Activated CD8-positive, alpha-beta T cell treated with anti-CD3 and anti-CD28 coated beads for 36 hours (primary cell): ENCODE data around the gene TF. TPM values are rescaled to one million over a fixed set of nuclear protein-coding genes. Genes with fewer than 3 reads are reported as not detected.

ENCODE experiments used
- ATAC-seq: fragments of 200-7000 bp; cut with Tn5 transposase; one replicate; pipeline ENCODE4 v1.10.0; 2021; ENCODE audit warnings: mild to moderate bottlenecking, moderate library complexity
- CTCF ChIA-PET: fragments of 350-600 bp; sonication (Branson Sonifier 250); formaldehyde crosslinking; loops from one replicate; lab custom pipeline; 2021; ENCODE audit warnings: antibody characterized with exemption; lab: Charles Lee
- POLR2A ChIA-PET: fragments of 350-600 bp; sonication (Branson Sonifier 250); formaldehyde crosslinking; loops from one replicate; lab custom pipeline; 2021; ENCODE audit warnings: antibody characterized with exemption; lab: Charles Lee
- DNase-seq: peaks from one replicate; pipeline ENCODE4 v3.0.0-alpha.2; 2020
- H3K27ac Mint-ChIP-seq: one replicate; pipeline ENCODE4 v1.8.0; 2021; ENCODE audit warnings: mild to moderate bottlenecking, mixed read lengths
- H3K27me3 Mint-ChIP-seq: one replicate; pipeline ENCODE4 v1.8.0; 2021; ENCODE audit warnings: mixed read lengths
- H3K36me3 Mint-ChIP-seq: one replicate; pipeline ENCODE4 v1.8.0; 2021; ENCODE audit warnings: low read depth, mixed read lengths
- H3K4me1 Mint-ChIP-seq: one replicate; pipeline ENCODE4 v1.8.0; 2021; ENCODE audit warnings: low read depth, mixed read lengths
- H3K4me3 Mint-ChIP-seq: one replicate; pipeline ENCODE4 v1.8.0; 2021; ENCODE audit warnings: mild to moderate bottlenecking, moderate library complexity, mixed read lengths
- H3K9me3 Mint-ChIP-seq: one replicate; pipeline ENCODE4 v1.8.0; 2021; ENCODE audit warnings: mixed read lengths
- intact Hi-C: fragments of 100-400 bp; cut with micrococcal nuclease; formaldehyde crosslinking; loops from one replicate; pipeline ENCODE4 v1.10.0; 2022
- total RNA-seq, 2 experiments: library from RNA; stranded (reverse); gene quantifications; one replicate each; pipeline ENCODE4 v1.2.3, GENCODE V29; 2021
- TF ChIP-seq, protein P1 (sequence below): fragments of 200-600 bp; IDR thresholded peaks from one replicate; pipeline ENCODE4 v1.8.0; 2022; ENCODE audit warnings: antibody characterized with exemption, mild to moderate bottlenecking

Gene TF
- total RNA-seq, 2 experiments from 2014 or later: 0.02 to 0.34 TPM

DNA sequence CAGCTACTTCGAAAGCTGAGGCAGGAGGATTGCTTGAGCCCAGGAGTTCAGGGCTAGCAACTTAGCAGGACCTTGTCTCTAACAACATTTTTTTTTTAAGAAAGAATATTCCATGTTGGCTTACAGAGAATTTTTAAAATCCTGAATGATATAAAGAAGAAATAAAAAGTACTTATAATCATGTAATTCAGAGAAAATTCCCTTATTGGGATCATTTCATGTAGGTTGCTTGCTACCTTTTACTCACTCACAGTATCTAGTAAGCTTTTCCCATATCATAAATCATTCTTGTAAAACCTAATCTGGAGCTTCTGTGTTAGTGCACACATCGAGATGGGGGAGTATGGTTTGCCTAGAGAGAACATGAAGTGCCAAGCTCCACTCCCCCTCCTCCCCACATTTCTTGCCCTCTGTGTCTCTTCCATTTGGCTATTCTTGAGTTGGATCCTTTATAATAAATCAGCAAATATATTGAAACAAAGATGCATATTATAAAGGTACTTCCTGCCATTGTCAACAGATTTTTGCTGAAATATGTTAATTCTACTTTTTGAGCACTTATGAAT is 13.6 kb downstream of the TF start:
- ChIA-PET CTCF (no interaction called here), POLR2A (no interaction called here)
- Mint-ChIP-seq H3K36me3 (no peaks in the 10 kb centered on the region), H3K4me3 (no peak overlapping the region), H3K4me1 (no peaks in the 10 kb centered on the region), H3K27me3 (peaks cover 6% of the 10 kb centered on the region), H3K9me3 (no peaks in the 10 kb centered on the region), H3K27ac (no peak overlapping the region)
- intact Hi-C loops: no loop called here
- ATAC-seq: no peak
- TF ChIP-seq, protein P1, sequence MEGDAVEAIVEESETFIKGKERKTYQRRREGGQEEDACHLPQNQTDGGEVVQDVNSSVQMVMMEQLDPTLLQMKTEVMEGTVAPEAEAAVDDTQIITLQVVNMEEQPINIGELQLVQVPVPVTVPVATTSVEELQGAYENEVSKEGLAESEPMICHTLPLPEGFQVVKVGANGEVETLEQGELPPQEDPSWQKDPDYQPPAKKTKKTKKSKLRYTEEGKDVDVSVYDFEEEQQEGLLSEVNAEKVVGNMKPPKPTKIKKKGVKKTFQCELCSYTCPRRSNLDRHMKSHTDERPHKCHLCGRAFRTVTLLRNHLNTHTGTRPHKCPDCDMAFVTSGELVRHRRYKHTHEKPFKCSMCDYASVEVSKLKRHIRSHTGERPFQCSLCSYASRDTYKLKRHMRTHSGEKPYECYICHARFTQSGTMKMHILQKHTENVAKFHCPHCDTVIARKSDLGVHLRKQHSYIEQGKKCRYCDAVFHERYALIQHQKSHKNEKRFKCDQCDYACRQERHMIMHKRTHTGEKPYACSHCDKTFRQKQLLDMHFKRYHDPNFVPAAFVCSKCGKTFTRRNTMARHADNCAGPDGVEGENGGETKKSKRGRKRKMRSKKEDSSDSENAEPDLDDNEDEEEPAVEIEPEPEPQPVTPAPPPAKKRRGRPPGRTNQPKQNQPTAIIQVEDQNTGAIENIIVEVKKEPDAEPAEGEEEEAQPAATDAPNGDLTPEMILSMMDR: no peak
- no peak for DNase-seq

DNA sequence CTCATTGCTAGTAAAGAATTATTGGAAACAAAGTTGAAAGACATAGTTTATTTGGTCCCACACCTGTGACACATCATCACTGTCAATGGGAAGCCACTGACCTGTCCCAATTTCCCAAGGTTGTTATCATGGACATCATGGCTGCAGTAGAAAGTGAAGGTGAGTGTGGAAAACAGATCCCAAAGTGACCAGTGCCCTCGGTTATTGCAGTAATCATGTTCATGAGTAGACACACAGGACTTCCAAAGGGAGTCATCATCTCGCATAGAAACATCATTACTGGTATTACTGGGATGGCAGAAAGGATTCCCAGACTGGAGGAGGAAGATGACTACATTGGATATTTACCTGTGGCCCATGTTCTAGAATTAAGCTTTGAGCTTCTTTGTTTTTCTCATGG is 14.7 kb downstream of the TF start:
- H3K4me1 Mint-ChIP-seq: no peaks in the 10 kb centered on the region
- ChIA-PET POLR2A (no interaction called here), CTCF (interaction anchor here (0.6 kb wide), 1 partner anchor 52 kb away, joined by 3 read pairs; no protein-coding TSS in a partner anchor)
- no peaks in the 10 kb centered on the region for H3K36me3 Mint-ChIP-seq
- intact Hi-C loops: no loop called here
- no peak overlapping the region for H3K27ac Mint-ChIP-seq
- TF ChIP-seq, protein P1: no peak
- ATAC-seq: no peak
- peaks cover 6% of the 10 kb centered on the region for H3K27me3 Mint-ChIP-seq
- no peak for DNase-seq
- H3K4me3 Mint-ChIP-seq: no peak overlapping the region
- no peaks in the 10 kb centered on the region for H3K9me3 Mint-ChIP-seq

DNA sequence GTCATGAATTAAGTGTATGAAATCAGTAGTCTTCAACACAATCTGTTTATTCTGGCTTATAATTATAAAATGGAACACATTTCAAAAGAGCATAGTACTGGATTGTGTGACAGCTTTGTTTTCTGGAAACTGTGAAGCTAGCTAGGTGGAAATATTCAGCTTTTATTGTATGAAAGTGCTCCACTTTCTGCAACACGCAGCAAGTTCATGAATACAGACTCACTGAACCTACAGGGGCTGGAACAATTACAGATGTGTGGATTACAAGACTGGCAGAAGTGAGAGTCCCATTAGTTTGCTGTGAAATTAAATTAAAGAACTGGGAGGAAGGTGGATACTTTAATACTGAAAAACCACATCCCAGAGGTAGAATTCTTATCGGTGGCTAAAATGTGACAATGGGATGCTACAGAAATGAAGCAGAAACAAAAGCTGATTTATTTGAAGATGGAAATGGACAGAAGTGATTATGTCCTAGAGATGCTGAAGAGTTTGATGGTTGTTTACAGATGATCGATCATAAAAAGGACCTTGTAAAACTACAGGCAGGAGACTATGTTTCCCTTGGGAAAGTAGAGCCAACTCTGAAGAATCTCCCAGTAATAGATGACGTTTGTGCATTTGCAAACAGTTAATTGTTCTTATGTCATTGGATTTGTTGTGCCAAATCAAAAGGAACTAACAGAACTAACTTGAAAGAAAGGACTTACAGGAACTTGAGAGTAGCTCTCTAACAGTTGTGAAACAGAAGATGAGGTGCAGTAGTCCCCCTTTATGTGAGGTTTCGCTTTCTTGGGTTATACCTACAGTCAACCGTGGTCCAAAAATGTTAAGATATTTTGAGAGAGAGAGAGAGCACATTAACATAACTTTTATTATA is 15.7 kb downstream of the TF start:
- CTCF ChIA-PET: interaction anchor here (0.6 kb wide), 1 partner anchor 53 kb away, joined by 3 read pairs; no protein-coding TSS in a partner anchor
- no peak for DNase-seq
- no peak overlapping the region for H3K27ac Mint-ChIP-seq
- TF ChIP-seq, protein P1: no peak
- no peaks in the 10 kb centered on the region for H3K9me3 Mint-ChIP-seq
- H3K36me3 Mint-ChIP-seq: no peaks in the 10 kb centered on the region
- no peak overlapping the region for H3K4me3 Mint-ChIP-seq
- peaks cover 7% of the 10 kb centered on the region for H3K27me3 Mint-ChIP-seq
- POLR2A ChIA-PET: no interaction called here
- intact Hi-C loops: no loop called here
- H3K4me1 Mint-ChIP-seq: no peaks in the 10 kb centered on the region
- no peak for ATAC-seq

DNA sequence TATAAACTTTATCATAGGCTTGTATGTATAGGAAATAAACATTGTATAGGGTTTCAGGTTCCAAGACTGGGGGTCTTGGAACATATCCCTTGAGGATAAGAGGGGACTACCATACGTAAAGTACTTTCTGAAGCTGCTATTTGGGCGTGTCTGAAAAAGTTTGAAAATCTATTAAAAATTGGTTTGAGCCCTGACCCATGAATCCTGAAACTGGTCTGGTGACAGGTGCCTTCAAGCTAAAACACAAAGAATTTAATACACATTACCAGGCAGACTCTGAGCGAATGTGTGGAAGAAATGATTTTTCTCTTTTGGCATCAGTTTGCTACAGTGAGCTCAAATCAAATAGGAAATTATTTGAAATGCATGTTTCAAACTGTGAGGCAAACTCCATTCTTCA is 16.3 kb downstream of the TF start:
- DNase-seq (no peak), ATAC-seq (no peak)
- ChIA-PET POLR2A (no interaction called here), CTCF (no interaction called here)
- Mint-ChIP-seq H3K27ac (no peak overlapping the region), H3K27me3 (peaks cover 5% of the 10 kb centered on the region), H3K4me1 (no peaks in the 10 kb centered on the region), H3K9me3 (no peaks in the 10 kb centered on the region), H3K36me3 (no peaks in the 10 kb centered on the region), H3K4me3 (no peak overlapping the region)
- intact Hi-C loops: no loop called here
- TF ChIP-seq, protein P1: no peak
